Measurements from ENCODE around the gene COX4I2. TPM values are rescaled to one million over a fixed set of nuclear protein-coding genes. Genes with fewer than 3 reads are reported as not detected.

The COX4I2 gene
- total RNA-seq, 1 experiment from 2014 or later = not detected

DNA sequence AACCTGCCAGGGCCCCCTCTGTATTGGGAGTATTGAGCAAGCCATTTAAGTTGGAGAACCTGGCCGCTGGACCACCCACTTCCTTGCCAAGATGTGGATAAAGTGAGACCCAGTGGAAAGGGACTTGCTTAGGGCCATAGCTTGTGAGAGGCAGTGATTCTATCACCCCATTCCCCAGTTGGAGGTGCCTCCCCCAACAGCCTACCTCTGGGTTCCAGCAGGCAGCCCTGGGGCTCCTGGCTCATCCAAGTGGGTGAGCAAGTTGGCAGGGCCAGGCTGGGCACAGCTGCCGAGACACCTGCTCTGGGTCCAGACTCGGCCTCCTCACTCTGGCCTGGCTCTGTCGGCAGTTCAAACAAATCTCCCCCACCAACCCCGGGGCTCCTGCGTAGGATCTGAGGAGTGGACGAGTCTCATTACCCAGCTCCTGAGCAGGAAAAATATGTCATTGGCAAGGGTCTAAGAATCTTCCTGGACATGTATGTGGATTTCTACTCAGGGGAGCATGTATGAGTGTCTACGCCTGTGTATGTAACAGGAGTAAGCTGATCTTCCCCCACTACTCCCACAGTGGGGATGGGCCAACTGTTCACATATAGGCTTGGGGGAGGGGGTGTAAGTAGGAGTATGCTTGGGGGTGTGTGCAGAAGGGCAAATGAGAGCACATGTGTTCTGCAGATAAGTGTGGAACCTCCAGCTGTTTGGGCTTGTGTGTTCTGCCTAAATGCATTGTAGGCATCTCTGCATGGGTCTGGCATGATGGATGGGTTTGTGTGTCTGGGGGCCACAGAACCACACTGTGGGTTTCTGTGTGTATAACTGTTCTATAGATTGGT, 30.7 kb upstream of the COX4I2 start (continued):
- TF ChIP-seq ATF6 (CRISPR knock-in tag; IDR thresholded peaks at IDR 0.05) = no peak
- TF ChIP-seq, protein P1, sequence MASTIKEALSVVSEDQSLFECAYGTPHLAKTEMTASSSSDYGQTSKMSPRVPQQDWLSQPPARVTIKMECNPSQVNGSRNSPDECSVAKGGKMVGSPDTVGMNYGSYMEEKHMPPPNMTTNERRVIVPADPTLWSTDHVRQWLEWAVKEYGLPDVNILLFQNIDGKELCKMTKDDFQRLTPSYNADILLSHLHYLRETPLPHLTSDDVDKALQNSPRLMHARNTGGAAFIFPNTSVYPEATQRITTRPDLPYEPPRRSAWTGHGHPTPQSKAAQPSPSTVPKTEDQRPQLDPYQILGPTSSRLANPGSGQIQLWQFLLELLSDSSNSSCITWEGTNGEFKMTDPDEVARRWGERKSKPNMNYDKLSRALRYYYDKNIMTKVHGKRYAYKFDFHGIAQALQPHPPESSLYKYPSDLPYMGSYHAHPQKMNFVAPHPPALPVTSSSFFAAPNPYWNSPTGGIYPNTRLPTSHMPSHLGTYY (CRISPR knock-in tag; IDR thresholded peaks at IDR 0.05) = peak; percentile 53; the same call in 1 of the 2 replicates
- no peak for TF ChIP-seq ZBTB21 (CRISPR knock-in tag; IDR thresholded peaks at IDR 0.05; ENCODE audit: borderline replicate concordance)
- TF ChIP-seq ESRRA (CRISPR knock-in tag; IDR thresholded peaks at IDR 0.05; ENCODE audit: borderline replicate concordance) = no peak
- TF ChIP-seq FOXP1 (CRISPR knock-in tag; IDR thresholded peaks at IDR 0.05; ENCODE audit: borderline replicate concordance) = peak; percentile 28; the same call in 1 of the 2 replicates
- TF ChIP-seq, protein P2, sequence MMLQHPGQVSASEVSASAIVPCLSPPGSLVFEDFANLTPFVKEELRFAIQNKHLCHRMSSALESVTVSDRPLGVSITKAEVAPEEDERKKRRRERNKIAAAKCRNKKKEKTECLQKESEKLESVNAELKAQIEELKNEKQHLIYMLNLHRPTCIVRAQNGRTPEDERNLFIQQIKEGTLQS (CRISPR knock-in tag; conservative IDR thresholded peaks at IDR 0.05) = no peak
- TF ChIP-seq PRDM15 (CRISPR knock-in tag; IDR thresholded peaks at IDR 0.05) = no peak
- TF ChIP-seq, protein P3, sequence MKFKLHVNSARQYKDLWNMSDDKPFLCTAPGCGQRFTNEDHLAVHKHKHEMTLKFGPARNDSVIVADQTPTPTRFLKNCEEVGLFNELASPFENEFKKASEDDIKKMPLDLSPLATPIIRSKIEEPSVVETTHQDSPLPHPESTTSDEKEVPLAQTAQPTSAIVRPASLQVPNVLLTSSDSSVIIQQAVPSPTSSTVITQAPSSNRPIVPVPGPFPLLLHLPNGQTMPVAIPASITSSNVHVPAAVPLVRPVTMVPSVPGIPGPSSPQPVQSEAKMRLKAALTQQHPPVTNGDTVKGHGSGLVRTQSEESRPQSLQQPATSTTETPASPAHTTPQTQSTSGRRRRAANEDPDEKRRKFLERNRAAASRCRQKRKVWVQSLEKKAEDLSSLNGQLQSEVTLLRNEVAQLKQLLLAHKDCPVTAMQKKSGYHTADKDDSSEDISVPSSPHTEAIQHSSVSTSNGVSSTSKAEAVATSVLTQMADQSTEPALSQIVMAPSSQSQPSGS (CRISPR knock-in tag; IDR thresholded peaks at IDR 0.05; ENCODE audit: borderline replicate concordance, low read depth) = no peak
- 0 out of 2 replicates have a peak, but pooled peaks have one; percentile 60 for TF ChIP-seq FOXJ3 (CRISPR knock-in tag; IDR thresholded peaks at IDR 0.05; ENCODE audit: borderline replicate concordance)
- TF ChIP-seq TEAD4 (CRISPR knock-in tag; IDR thresholded peaks at IDR 0.05) = no peak
- TF ChIP-seq OVOL2 (CRISPR knock-in tag; IDR thresholded peaks at IDR 0.05; ENCODE audit: borderline replicate concordance) = no peak
- TF ChIP-seq, protein P4, sequence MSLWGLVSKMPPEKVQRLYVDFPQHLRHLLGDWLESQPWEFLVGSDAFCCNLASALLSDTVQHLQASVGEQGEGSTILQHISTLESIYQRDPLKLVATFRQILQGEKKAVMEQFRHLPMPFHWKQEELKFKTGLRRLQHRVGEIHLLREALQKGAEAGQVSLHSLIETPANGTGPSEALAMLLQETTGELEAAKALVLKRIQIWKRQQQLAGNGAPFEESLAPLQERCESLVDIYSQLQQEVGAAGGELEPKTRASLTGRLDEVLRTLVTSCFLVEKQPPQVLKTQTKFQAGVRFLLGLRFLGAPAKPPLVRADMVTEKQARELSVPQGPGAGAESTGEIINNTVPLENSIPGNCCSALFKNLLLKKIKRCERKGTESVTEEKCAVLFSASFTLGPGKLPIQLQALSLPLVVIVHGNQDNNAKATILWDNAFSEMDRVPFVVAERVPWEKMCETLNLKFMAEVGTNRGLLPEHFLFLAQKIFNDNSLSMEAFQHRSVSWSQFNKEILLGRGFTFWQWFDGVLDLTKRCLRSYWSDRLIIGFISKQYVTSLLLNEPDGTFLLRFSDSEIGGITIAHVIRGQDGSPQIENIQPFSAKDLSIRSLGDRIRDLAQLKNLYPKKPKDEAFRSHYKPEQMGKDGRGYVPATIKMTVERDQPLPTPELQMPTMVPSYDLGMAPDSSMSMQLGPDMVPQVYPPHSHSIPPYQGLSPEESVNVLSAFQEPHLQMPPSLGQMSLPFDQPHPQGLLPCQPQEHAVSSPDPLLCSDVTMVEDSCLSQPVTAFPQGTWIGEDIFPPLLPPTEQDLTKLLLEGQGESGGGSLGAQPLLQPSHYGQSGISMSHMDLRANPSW (CRISPR knock-in tag; conservative IDR thresholded peaks at IDR 0.05; ENCODE audit: low read depth) = no peak
- no peak for TF ChIP-seq SOX15 (CRISPR knock-in tag; IDR thresholded peaks at IDR 0.05)
- TF ChIP-seq ZNF281 (CRISPR knock-in tag; IDR thresholded peaks at IDR 0.05) = no peak
- no peak for TF ChIP-seq ELF4 (CRISPR knock-in tag; IDR thresholded peaks at IDR 0.05; ENCODE audit: low read depth)
- TF ChIP-seq CDX4 (CRISPR knock-in tag; IDR thresholded peaks at IDR 0.05; ENCODE audit: borderline replicate concordance) = peak; percentile 40; the same call in 1 of the 2 replicates
- TF ChIP-seq ZNF396 (CRISPR knock-in tag; IDR thresholded peaks at IDR 0.05; ENCODE audit: borderline replicate concordance) = no peak
- TF ChIP-seq ZNF219 (CRISPR knock-in tag; IDR thresholded peaks at IDR 0.05; ENCODE audit: borderline replicate concordance) = no peak
- TF ChIP-seq ZNF138 (CRISPR knock-in tag; conservative IDR thresholded peaks at IDR 0.05) = no peak
- peak; percentile 61 for TF ChIP-seq ZMAT4 (CRISPR knock-in tag; IDR thresholded peaks at IDR 0.05)
- TF ChIP-seq ZNF423 (CRISPR knock-in tag; IDR thresholded peaks at IDR 0.05) = no peak; the same call in 1 of the 2 replicates
